ENCODE measurements around the gene SLC17A6.

The SLC17A6 gene

GRCh38 chr11:22337596-22338485 is at the start of gene SLC17A6:
TSS of gene SLC17A6 (plus strand) at chr11:22338381. CDS start at chr11:22338534, 153 bp downstream.
- peak; percentile 28 for DNase-seq (ENCODE audit: low read depth)

DNA sequence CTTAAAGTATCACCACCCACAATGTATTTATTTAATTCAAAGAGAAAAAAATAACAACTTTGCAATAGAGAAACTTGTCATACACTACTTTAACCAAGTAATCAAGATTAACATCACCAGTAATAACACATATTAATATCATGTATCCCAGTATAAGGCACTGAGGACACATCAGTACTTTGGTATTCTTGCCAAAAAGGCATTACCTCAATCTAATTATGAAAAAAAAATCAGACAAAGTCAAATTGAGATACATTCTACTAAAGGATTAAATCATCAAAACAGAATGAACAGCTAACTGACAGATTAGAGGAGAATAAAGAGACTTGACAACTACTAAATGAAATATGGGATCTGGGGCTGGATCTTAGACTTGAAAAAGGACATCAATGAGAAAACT is 35.8 kb upstream of the SLC17A6 start:
- no peak for DNase-seq (ENCODE audit: low read depth)

- DNase-seq (ENCODE audit: low read depth): peak; percentile 43
Measured at GRCh38 chr11:22304337-22304961, 33.7 kb upstream of the SLC17A6 start.

GRCh38 chr11:22317656-22318055 is 20.5 kb upstream of the SLC17A6 start:
- no peak for DNase-seq (ENCODE audit: low read depth)

- DNase-seq (ENCODE audit: low read depth): peak; percentile 2
Measured at GRCh38 chr11:22331771-22332170, 6.4 kb upstream of the SLC17A6 start.

DNA sequence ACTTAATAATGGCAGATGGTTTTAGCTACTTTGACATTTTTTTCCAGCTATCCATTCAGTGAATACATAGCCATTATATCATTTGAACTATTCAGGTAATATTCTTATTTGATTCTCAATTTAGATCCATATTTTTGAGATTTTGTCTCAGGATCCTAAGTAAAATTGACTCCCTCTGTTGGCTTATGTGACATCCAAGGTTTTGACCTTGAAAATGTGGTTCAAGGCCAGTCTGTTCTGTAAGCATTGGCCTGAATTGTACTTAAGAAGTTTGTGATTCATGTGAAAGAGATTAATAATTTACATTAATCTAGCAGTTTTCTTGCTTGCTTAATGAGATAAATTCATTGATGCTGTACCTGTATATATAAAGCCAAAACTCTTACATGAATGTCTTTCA is 1.6 kb upstream of the SLC17A6 start:
- DNase-seq (ENCODE audit: low read depth): no peak

DNA sequence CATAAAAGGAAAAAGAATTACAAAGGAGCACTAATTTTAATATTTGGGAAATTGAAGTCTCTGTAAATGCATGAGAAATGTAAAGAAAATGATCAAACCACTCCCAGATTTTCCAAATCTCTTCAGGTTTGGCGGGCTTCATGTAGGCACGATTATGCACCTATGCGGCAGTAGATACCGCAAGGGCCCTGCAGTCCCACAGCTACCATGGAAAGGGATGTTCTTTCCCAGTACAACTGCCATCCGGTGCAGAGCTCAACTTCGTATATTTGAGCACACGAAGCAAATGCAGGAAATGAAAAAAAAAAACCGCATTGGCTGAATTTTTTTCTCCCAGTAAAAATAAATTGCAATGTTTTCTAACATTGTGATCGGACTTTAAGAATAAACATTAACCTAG is 1.4 kb downstream of the SLC17A6 start:
- no peak for DNase-seq (ENCODE audit: low read depth)

DNA sequence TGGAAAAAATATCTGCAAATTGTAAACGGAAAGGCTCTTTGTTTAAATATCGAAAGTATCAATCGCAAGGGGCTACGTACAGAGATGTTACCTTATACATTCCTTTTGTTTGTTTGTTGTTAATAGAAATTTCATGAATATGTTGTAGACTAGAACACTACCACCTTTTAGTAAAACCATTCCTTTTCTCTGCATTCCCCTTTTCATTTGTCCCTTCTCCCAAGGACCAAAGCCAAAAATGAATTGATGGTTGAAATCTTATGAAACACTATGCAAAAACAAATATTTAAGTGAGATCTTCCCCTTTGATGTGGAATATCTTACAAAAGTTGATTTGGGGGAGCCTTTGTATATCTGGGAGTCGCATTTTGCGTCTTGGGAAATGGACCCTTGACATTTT is 2.1 kb downstream of the SLC17A6 start:
- no peak for DNase-seq (ENCODE audit: low read depth)

GRCh38 chr11:22340701-22341587 is 2.8 kb downstream of the SLC17A6 start:
- no peak for DNase-seq (ENCODE audit: low read depth)

DNA sequence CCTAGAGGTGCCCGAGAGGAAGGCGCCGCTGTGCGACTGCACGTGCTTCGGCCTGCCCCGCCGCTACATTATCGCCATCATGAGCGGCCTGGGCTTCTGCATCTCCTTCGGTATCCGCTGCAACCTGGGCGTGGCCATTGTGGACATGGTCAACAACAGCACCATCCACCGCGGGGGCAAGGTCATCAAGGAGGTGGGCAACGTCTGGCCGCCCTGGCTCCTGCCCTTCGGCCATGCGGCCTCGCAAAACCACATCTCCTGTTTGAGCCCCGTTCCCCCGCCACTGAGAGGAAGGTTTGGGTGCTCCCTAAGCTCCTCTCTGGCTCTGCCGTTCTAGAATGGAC is 3.4 kb downstream of the SLC17A6 start:
- no peak for DNase-seq (ENCODE audit: low read depth)

DNA sequence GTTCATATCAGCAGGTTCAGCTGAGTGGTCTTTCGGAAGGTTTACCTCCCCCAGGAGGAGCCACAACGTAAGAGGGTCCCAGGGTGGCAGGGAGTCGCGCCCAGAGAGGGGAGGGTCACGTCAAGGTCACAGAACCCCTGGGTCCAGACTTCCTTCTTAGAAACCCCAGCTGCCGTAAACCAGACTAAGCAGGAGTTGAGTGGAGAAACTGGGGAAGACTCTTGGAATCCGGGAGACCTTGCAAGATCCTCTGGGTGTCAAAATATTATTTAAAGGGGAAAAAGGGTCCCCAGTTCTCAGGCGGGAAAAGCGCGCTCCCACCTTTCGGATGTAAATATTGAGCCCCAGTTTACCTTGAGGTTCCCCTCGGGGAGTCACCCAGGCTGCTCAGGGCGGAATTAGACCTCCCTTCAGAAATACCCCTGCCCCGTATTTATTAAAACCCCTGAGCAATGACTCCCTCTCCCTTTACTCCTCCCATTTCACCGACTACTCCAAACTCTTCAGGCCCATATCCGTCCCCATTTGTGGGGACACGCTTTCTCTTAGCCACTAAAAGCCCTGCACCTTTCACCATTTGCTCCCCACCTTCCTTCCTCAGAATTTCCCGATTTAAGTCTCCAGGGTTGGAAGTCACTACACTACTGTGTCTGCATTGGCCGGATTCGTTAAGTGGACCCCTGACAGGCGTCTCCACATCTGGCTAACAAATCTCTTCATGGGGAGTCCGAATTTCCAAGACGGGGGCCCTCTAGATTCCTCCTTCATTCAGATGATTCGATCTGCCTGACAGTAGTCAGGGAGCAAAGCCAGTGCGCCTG is 4.2 kb downstream of the SLC17A6 start:
- no peak for DNase-seq (ENCODE audit: low read depth)

DNA sequence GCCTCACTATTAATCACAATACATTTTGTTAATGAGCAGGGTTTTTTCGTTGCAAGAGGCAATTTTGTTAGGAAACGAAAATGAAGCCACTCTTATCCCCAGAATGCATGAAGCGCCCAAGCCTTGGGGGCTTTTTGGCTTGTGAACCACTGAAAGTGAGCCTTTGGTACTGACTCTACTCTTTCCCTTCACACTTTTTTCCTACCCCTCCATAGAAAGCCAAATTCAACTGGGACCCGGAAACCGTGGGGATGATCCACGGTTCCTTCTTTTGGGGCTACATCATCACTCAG is 4.8 kb downstream of the SLC17A6 start:
- no peak for DNase-seq (ENCODE audit: low read depth)

DNA sequence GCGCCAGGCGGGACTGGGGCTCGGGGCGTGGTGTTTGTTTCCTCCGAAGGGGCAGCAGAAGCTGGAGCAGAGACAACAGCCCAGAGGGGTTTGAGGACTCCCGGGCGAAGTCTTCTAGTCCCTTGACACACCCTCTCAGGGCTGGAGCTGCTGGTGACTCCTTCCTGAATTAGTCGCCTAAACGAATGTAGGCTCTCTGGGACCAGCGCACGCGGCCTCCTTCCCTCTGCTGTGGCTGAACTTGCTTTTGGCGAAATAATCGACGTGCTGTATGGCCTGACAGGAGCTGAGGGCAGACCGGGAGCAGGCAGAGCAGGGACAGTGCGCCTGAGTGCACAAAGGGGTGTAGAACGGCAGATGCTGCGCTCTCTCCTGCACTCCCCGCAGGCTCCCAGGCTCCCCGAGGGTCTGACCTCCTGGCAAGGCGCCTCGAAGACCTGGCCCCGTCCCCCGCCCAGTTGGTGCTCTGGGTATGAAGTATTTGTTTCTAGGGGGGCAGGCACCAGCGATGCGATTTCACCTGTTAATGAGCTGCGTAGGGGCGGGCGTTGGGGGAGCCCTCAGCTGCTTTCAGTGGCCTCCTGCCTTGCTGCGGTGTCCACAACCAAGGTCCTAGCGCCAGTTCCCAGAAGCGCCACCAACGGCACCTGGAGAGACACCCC is 5.3 kb downstream of the SLC17A6 start:
- DNase-seq (ENCODE audit: low read depth): no peak

DNA sequence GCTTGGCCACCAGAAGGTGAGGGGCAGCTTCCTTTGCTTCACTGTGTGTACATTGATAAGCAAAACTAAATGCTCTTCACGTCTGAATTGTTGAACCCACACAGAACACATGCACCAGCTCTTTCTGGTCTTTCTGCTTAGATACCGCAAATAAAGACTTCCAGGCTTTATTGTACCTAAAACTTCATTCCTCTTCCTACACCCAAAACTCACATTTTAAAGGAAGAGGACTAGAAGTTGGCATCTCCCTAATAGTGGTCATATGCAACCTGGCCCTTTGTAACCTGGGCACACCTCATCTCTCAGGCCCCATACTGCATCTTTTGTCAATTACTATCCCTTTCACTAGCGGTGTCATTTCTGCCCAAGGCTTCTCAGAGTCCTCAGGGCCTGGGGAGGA is 5.9 kb downstream of the SLC17A6 start:
- DNase-seq (ENCODE audit: low read depth): no peak

DNA sequence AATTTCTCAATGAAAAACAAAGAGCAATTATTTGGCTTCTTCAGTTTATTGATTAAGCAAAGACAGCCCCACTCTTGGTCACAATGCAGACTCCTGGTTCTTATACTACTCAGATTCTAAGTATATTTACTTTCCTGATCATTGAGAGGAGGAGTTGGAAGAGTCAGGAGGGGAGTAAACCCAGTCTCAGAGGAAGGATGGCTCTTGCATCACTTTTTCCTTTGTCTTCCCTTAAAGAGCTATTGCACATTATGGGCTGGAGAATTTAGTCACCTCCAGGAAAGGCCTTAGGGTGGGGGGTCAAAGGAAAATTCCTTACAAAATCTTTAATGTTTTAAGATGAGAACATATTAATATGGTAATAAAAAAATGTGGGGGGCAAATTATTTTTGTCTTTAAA is 8.1 kb downstream of the SLC17A6 start:
- DNase-seq (ENCODE audit: low read depth): no peak

DNA sequence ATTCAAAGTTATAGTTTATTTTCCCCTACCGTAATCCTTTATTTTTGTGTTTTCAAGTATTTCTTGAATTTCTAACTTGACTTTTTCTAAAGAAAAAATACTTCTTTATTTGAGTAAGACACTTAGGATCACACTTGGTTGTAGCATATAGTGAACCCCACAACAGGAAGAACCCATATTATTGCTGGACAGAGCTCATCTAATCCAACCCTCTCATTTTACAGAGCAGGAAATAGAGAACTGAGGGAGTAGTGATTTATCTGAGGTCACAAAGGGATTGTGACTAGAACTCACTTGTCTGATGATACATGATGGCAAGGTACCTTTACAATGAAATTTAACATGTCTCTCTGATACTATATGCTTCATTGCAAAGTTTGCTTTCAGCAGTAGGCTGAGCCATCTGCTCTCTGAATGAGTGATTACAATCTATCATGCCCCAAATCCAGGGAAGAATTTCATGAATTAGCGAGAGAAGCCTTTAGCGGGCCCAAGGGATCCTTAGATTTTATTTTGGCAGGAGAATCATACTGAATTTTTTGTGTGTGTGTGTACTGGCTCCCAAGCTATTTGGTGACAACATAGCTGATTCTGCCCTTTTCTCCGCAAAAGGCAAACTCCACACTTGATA is 9.8 kb downstream of the SLC17A6 start:
- no peak for DNase-seq (ENCODE audit: low read depth)

- DNase-seq (ENCODE audit: low read depth): no peak
Measured at GRCh38 chr11:22349491-22349890, 11.3 kb downstream of the SLC17A6 start.

- DNase-seq (ENCODE audit: low read depth): no peak
Measured at GRCh38 chr11:22359295-22359694, 21.1 kb downstream of the SLC17A6 start.

DNA sequence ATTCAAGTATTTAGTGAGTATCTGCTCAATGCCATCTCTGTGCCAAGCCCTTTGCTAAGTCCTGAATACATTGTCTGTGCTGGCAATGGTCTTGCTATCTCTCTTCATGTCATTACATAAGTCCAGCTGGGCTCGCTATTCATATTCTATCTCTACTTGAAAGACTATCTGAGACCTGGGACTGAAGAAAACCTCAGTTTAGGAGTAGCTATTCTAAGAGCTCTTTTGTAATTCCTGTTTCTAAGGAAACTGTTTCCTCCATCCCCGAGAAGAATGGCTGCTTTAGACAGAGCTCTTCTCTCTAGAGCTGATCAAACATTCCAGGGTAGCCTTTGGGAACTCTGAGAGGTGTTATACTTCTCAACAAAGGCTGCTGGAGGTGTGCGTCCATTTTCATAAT is 33.0 kb downstream of the SLC17A6 start:
- DNase-seq (ENCODE audit: low read depth): no peak

- no peak for DNase-seq (ENCODE audit: low read depth)
Measured at GRCh38 chr11:22387126-22387525, 48.9 kb downstream of the SLC17A6 start.

All from ELR (cell line).